Activated CD4-positive, alpha-beta T cell treated with anti-CD3 and anti-CD28 coated beads, Interleukin-2, amount 50 U/mL, for 24 hours (primary cell): Measurements from ENCODE around the gene FAM117B.

Experiments
- DNase-seq, 2 donors: peaks; one replicate each; pipeline ENCODE4 v3.0.0-alpha.2; 2020; ENCODE audit warnings: low read depth in 1 of 2, low spot score in 1 of 2

FAM117B gene

GRCh38 chr2:202634556-202635427 is at the start of gene FAM117B:
FAM117B (plus strand) TSS chr2:202634969; CDS start chr2:202635188, 219 bp downstream.
- peak; percentile 95 to 98 for DNase-seq

- DNase-seq = peak; percentile 33 to 67
Observed at GRCh38 chr2:202588647-202589581, 45.9 kb upstream of the FAM117B start.

GRCh38 chr2:202589582-202589949 is 45.2 kb upstream of the FAM117B start:
- no peak for DNase-seq

- DNase-seq = no peak
Observed at GRCh38 chr2:202592566-202592965, 42.2 kb upstream of the FAM117B start.

- DNase-seq = no peak
Observed at GRCh38 chr2:202599105-202599504, 35.7 kb upstream of the FAM117B start.

GRCh38 chr2:202599911-202600310 is 34.9 kb upstream of the FAM117B start:
- no peak for DNase-seq

- no peak for DNase-seq
Observed at GRCh38 chr2:202604699-202605098, 30.1 kb upstream of the FAM117B start.

GRCh38 chr2:202605174-202605573 is 29.6 kb upstream of the FAM117B start:
- peak in 1 of 2 donors; percentile 30 for DNase-seq

- no peak for DNase-seq
Observed at GRCh38 chr2:202608142-202608852, 26.5 kb upstream of the FAM117B start.

GRCh38 chr2:202609381-202610145 is 25.2 kb upstream of the FAM117B start:
- no peak for DNase-seq

GRCh38 chr2:202610380-202610779 is 24.4 kb upstream of the FAM117B start:
- DNase-seq = no peak

- DNase-seq = no peak
Observed at GRCh38 chr2:202612145-202612544, 22.6 kb upstream of the FAM117B start.

- no peak for DNase-seq
Observed at GRCh38 chr2:202613479-202613878, 21.3 kb upstream of the FAM117B start.

- DNase-seq = no peak
Observed at GRCh38 chr2:202624133-202624532, 10.6 kb upstream of the FAM117B start.

- no peak for DNase-seq
Observed at GRCh38 chr2:202627042-202627441, 7.7 kb upstream of the FAM117B start.

- DNase-seq = no peak
Observed at GRCh38 chr2:202628646-202629198, 6.0 kb upstream of the FAM117B start.

- DNase-seq = no peak
Observed at GRCh38 chr2:202632682-202633290, 2.0 kb upstream of the FAM117B start.

- no peak for DNase-seq
Observed at GRCh38 chr2:202633470-202633869, 1.3 kb upstream of the FAM117B start.

- peak; percentile 70 to 72 for DNase-seq
Observed at GRCh38 chr2:202635428-202636212, 851 bp downstream of the FAM117B start.
